Activated CD8-positive, alpha-beta memory T cell treated with anti-CD3 and anti-CD28 coated beads, Interleukin-2, amount 50 U/mL, for 1 hour (primary cell): ENCODE data around the gene YWHAB.
"Not testable (repeated sequence)": the region's sequence is repeated elsewhere in the genome, so short reads cannot be mapped to it uniquely, and the experiment has no call there.

ENCODE experiments used
- DNase-seq: peaks from one replicate; pipeline ENCODE4 v3.0.0-alpha.2; 2020; ENCODE audit errors: extremely low read depth

Gene YWHAB

GRCh38 chr20:44866703-44867335 lies 18.7 kb upstream of the YWHAB start:
- no peak for DNase-seq

- DNase-seq = no peak
These were observed 16.0 kb upstream of the YWHAB start for GRCh38 chr20:44869471-44869870.

- DNase-seq = not testable (repeated sequence)
These were observed 3.1 kb upstream of the YWHAB start for GRCh38 chr20:44882360-44882759.

GRCh38 chr20:44883214-44883902 lies 2.1 kb upstream of the YWHAB start:
- DNase-seq = no peak

- DNase-seq = no peak
These were observed 556 bp upstream of the YWHAB start for GRCh38 chr20:44884907-44885391.

DNA sequence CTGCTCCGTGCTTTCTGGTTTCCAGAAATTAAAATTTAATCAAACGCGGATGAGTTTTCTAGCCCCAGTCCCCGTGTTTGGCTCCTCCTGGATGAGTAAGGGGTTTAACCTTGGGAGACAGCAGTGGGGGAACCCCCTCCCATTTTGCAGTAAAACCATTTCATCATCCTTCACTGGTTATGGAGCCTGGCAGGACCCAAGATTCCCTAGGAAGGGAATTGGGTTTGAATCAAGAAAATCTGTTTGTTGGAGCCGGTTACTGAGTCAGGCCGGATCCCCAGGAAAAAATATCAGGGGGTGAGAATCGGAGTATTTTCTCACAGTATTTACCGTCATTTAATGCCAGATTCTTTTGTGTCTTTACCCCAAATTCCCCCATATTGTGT lies 754 bp downstream of the YWHAB start:
- DNase-seq = no peak

- no peak for DNase-seq
These were observed 1.3 kb downstream of the YWHAB start for GRCh38 chr20:44886828-44887227.

DNA sequence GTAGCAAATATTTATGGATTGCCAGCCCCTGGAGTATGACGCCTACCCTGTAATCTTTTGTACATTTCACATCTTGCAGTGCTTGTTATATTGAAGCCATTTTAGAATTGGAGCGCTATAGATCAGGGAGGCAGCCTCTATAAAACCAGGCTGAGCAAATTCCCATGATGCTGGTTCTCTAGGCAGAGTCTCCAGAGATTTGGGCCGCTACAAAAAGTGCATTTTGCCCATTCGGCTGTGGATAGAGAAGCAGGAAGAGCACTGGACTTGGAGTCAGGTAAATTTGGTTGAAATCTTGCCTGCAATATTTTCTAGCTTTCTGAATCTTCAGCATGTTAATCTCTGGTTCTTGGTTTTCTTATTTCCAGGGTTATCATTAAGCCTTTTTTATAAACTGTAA lies 2.0 kb downstream of the YWHAB start:
- DNase-seq = no peak

- no peak for DNase-seq
These were observed 3.0 kb downstream of the YWHAB start for GRCh38 chr20:44888226-44889103.

GRCh38 chr20:44891826-44892225 lies 6.3 kb downstream of the YWHAB start:
- no peak for DNase-seq

DNA sequence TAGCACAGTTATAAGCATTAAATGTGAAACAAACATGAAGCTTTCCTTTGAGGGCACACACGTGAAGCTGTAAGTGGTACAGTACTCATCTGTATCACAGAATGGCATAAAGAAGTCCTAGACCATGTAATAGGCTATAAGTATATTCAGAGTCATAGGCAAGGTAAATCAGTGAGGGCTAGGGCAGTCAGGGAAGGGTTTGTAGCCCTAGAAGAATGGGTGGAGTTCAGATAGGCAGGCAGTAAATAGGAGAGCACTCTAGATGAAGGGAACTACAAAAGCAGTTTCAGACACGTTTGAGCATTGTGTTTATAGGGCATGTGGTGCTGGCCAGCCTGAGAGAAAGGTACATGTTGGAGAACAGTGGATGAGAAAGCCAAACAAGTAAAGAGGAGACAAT lies 9.5 kb downstream of the YWHAB start:
- DNase-seq = no peak

GRCh38 chr20:44896583-44896982 lies 11.1 kb downstream of the YWHAB start:
- DNase-seq = no peak

DNA sequence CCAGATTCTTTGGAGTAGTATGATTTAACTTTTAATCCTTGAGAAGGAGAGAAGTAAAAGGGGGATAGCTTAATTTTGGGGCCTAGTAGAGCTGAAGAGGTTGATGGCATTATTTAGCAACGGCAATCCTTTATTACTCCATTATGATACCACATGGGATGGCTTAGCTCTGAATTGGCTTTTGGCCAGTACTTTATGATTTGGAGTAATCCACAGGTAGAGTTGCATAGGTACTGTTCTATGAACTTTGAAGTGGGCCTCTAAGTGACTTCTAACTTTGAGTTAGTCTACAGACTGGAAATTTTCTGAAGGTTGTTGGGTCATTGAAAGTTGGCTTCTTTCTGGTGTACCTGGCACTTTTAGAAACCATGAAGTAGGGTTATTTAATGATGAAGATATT lies 11.6 kb downstream of the YWHAB start:
- DNase-seq = no peak

DNA sequence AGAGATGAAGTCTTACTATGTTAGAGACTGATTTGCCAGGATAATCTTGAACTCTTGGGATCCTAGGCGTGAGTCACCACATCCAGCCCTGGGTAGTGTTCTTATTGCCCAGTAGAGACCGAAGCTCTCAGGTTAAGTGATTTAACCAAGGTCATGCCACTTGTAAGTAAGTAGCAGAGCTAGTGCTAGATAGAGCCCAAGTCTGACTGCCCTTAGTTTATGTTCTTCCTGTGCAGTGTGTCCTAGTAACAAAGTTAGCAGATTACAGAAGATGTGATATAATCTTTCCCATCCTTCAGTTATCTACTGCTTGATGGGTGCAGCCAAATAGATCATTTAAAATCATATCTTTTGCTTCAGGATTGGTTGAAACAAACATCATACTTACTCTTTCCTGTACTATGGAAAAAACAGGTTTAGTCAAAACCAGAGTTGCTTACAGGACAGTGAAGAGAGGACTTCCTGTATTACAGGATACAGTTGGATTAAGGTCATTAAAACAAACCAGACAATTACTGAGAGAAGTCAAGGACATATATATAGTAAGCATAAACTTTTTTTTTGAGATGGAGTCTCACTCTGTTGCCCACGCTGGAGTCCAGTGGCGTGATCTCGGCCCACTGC lies 14.8 kb downstream of the YWHAB start:
- no peak for DNase-seq

- no peak for DNase-seq
These were observed 16.5 kb downstream of the YWHAB start for GRCh38 chr20:44901974-44902373.

DNA sequence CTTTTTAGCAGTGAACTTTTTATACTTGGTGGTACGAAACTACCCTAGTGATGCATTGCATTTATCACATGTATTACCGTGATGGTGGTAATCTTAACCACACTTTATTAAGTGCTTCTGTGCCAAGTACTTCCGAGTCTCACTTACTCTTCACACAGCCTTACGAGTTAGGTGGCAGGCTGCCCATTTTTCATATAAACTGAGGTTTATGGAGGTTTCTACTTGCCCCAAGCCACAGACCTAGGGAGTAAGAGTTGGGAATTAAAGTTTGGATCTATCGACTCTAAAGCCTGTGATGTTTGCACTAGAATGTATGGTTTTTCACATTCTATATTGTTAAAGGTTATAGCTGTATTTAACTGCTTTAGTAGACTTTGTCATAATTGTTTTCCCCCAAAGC lies 18.9 kb downstream of the YWHAB start:
- no peak for DNase-seq

DNA sequence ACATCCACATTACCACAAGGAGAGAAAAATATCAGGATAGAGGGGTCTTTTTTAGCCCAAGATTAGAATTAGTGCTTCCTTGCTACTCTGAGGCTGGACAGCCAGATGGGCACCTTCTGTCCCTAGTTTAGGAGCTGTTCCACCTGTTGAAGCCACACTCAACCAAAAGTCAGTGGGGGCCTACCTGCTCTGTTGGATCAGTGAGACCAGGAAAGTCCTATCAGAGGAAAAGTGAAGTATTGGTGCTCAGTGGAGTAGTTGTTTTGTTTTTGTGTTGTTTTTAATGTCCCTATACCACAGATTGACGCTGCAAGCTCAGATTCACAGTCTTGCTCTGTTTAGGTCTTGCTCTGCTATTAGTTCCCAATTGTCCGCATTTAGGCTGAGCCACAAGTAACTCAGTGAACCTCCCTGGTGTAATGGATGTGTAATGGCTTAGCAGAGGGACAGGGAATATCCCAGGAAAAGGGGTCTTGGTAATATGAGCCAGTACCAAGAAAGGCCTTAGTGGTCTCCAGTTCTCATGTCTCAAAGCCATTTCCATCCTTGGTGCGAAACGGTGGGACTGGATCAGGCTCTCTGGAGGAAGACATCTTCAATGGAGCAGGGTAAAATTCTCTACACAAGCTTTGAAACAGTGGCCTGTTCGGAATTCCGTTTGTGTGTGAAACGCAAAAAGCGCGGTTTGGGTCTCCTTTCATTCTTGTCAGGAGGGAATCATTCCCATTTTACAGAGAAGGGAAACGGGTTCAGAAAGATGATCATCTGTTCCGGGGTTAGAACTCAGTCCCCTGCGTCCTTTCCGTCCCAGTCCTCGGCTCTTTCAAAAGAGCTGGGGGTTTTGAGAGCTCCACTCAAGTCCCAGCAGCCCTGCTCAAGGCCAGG lies 23.7 kb downstream of the YWHAB start:
- no peak for DNase-seq

DNA sequence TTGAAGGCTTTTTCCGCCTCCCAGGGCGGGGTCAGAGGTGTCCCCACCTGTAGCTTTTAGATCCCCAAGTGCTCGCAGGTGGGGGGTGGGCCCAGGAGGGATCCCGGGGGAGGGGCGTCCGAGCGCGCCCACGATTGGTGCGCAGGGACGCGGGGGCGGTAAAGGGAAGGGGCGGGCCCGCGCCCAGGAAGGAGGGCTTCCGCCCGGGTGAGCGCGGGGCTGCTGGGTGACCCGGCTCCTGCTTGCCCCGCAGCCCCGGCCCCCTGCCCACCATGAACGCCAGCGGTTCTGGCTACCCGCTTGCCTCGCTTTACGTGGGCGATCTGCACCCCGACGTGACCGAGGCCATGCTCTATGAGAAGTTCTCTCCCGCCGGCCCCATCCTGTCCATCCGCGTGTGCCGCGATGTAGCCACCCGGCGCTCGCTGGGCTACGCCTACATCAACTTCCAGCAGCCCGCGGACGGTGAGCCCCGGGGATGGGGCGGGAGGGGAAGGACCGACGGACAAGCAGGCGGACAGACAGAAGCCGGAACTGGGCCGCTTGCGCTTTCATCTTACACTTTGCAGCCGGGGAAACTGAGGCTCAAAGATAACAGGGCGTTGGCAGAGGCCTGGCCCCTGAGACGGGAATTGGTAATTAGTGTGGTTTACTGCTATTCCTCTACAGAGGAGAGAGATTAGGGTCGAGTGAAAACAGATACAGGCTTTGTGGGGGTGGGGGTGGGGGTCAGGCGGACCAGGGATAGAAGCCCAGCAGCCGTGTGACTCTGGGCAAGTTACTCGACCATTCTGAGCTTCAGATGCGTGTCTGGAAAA lies 24.6 kb downstream of the YWHAB start, which contains the start of gene PABPC1L:
TSS of gene PABPC1L (plus strand) at position 189 of the 818 bp plus-strand sequence. CDS start at position 273, 84 bp downstream.
- DNase-seq = peak; percentile 32

DNA sequence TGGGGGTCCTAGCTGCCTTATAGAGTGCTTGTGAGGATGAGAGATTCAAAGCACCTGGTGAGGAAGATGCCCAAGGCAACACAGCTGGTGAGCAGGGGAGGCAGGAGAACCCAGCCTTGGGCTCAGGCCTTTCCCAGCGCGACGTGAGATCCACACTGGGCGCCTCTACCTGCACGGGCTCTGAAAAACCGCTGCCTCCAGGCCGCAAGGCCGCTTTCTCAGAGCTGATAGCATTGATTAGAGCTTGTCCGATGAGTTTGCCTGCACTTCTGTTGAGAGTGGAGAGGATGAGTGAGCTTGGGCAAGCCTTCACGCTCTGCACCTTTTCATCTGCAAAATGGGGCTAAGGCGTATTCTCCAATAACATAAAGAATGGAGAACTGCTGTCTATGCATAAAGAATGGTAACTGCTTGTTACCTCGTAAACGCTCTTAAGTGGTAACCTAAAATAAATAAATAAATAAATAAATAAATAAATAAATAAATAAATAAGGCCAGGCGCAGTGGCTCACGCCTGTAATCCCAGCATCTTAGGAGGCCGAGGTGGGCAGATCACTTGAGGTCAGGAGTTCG lies 25.3 kb downstream of the YWHAB start:
- no peak for DNase-seq
